ENCODE data around the gene TBC1D22A. TPM values are rescaled to one million over a fixed set of nuclear protein-coding genes. Genes with fewer than 3 reads are reported as not detected.

TBC1D22A gene
- total and polyA plus RNA-seq, 2 experiments from 2014 or later: 9.6 to 13.3 TPM

DNA sequence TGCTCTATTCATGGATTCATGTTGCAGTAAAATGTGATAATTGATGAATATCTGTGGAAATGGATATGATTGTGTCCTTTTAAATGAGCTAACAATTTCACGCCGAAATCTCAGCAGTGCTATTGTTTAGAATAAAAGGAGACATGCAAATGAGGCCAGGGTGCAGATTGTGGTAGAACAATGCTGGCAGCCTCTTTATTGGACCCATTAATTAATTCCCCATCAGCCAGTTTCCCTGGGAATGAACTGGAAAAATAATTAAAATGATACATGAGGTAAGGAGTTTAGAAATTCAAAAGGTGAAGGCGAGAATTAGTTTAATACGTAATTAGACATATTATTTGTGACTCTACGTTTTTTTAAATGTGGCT lies 306.2 kb downstream of the TBC1D22A start:
- Mint-ChIP-seq H3K9me3 (no peaks in the 10 kb centered on the region), H3K27ac (no peak overlapping the region), H3K36me3 (ENCODE audit: low read depth) (no peaks in the 10 kb centered on the region), H3K4me3 (no peak overlapping the region), H3K4me1 (peaks cover 5% of the 10 kb centered on the region; the same call in 1 of the 3 replicates), H3K27me3 (ENCODE audit: insufficient read depth, low read depth, poor library complexity) (peaks cover 4% of the 10 kb centered on the region)
- no peaks in the 10 kb centered on the region for H3K4me1 ChIP-seq (ENCODE audit: insufficient read depth)
- DNase-seq (ENCODE audit: low spot score) (no peak), ATAC-seq (no peak)
- no peaks in the 10 kb centered on the region; the same call in 1 of the 2 replicates for H3K79me2 ChIP-seq (replicated peaks; ENCODE audit: insufficient read depth)
- no peaks in the 10 kb centered on the region for H3K36me3 ChIP-seq (ENCODE audit: insufficient read depth)
- H3F3A ChIP-seq (replicated peaks; ENCODE audit: low read depth): no peaks in the 10 kb centered on the region
- H3K4me3 ChIP-seq: no peak overlapping the region
- no peaks in the 10 kb centered on the region for H3K9me2 ChIP-seq (ENCODE audit: insufficient read depth)
- TF ChIP-seq, protein P1, sequence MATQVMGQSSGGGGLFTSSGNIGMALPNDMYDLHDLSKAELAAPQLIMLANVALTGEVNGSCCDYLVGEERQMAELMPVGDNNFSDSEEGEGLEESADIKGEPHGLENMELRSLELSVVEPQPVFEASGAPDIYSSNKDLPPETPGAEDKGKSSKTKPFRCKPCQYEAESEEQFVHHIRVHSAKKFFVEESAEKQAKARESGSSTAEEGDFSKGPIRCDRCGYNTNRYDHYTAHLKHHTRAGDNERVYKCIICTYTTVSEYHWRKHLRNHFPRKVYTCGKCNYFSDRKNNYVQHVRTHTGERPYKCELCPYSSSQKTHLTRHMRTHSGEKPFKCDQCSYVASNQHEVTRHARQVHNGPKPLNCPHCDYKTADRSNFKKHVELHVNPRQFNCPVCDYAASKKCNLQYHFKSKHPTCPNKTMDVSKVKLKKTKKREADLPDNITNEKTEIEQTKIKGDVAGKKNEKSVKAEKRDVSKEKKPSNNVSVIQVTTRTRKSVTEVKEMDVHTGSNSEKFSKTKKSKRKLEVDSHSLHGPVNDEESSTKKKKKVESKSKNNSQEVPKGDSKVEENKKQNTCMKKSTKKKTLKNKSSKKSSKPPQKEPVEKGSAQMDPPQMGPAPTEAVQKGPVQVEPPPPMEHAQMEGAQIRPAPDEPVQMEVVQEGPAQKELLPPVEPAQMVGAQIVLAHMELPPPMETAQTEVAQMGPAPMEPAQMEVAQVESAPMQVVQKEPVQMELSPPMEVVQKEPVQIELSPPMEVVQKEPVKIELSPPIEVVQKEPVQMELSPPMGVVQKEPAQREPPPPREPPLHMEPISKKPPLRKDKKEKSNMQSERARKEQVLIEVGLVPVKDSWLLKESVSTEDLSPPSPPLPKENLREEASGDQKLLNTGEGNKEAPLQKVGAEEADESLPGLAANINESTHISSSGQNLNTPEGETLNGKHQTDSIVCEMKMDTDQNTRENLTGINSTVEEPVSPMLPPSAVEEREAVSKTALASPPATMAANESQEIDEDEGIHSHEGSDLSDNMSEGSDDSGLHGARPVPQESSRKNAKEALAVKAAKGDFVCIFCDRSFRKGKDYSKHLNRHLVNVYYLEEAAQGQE (IDR thresholded peaks at IDR 0.05; ENCODE audit: unreplicated experiment): no peak
- no peak for TF ChIP-seq ZNF114 (CRISPR knock-in tag; IDR thresholded peaks at IDR 0.05)
- no peak for TF ChIP-seq EZH2 (IDR thresholded peaks at IDR 0.05; ENCODE audit: low read depth, unreplicated experiment)
- H4K20me1 ChIP-seq (replicated peaks; ENCODE audit: insufficient read depth): no peaks in the 10 kb centered on the region
- no peak overlapping the region for H3K27ac ChIP-seq (ENCODE audit: low read depth)
- H3K4me2 ChIP-seq: no peak overlapping the region
- no peak overlapping the region for H2AFZ ChIP-seq
- no peaks in the 10 kb centered on the region for H3K27me3 ChIP-seq (ENCODE audit: insufficient read depth)

DNA sequence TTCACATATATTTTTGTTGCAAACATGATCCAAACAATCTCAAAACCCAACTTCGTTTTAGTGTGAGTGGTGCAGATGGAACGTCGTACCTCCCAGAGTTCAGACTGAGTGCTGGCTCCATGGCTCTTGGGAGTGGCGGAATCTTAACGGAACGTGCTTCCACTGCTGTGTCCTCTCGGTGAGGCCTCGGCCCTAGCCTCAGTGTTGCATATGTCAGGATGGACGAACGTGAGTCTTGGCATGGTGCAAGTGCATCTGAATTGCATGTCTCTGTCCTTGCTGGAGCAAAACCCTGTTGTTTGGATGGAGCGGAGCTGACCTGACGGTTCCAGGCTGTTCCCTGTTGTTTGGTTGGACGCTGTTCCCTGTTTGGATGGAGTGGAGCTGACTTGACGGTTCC lies 306.8 kb downstream of the TBC1D22A start:
- ATAC-seq: no peak
- H3K4me3 Mint-ChIP-seq: no peak overlapping the region
- no peak overlapping the region; the same call in 1 of the 2 replicates for H3K27ac Mint-ChIP-seq
- TF ChIP-seq, protein P2, sequence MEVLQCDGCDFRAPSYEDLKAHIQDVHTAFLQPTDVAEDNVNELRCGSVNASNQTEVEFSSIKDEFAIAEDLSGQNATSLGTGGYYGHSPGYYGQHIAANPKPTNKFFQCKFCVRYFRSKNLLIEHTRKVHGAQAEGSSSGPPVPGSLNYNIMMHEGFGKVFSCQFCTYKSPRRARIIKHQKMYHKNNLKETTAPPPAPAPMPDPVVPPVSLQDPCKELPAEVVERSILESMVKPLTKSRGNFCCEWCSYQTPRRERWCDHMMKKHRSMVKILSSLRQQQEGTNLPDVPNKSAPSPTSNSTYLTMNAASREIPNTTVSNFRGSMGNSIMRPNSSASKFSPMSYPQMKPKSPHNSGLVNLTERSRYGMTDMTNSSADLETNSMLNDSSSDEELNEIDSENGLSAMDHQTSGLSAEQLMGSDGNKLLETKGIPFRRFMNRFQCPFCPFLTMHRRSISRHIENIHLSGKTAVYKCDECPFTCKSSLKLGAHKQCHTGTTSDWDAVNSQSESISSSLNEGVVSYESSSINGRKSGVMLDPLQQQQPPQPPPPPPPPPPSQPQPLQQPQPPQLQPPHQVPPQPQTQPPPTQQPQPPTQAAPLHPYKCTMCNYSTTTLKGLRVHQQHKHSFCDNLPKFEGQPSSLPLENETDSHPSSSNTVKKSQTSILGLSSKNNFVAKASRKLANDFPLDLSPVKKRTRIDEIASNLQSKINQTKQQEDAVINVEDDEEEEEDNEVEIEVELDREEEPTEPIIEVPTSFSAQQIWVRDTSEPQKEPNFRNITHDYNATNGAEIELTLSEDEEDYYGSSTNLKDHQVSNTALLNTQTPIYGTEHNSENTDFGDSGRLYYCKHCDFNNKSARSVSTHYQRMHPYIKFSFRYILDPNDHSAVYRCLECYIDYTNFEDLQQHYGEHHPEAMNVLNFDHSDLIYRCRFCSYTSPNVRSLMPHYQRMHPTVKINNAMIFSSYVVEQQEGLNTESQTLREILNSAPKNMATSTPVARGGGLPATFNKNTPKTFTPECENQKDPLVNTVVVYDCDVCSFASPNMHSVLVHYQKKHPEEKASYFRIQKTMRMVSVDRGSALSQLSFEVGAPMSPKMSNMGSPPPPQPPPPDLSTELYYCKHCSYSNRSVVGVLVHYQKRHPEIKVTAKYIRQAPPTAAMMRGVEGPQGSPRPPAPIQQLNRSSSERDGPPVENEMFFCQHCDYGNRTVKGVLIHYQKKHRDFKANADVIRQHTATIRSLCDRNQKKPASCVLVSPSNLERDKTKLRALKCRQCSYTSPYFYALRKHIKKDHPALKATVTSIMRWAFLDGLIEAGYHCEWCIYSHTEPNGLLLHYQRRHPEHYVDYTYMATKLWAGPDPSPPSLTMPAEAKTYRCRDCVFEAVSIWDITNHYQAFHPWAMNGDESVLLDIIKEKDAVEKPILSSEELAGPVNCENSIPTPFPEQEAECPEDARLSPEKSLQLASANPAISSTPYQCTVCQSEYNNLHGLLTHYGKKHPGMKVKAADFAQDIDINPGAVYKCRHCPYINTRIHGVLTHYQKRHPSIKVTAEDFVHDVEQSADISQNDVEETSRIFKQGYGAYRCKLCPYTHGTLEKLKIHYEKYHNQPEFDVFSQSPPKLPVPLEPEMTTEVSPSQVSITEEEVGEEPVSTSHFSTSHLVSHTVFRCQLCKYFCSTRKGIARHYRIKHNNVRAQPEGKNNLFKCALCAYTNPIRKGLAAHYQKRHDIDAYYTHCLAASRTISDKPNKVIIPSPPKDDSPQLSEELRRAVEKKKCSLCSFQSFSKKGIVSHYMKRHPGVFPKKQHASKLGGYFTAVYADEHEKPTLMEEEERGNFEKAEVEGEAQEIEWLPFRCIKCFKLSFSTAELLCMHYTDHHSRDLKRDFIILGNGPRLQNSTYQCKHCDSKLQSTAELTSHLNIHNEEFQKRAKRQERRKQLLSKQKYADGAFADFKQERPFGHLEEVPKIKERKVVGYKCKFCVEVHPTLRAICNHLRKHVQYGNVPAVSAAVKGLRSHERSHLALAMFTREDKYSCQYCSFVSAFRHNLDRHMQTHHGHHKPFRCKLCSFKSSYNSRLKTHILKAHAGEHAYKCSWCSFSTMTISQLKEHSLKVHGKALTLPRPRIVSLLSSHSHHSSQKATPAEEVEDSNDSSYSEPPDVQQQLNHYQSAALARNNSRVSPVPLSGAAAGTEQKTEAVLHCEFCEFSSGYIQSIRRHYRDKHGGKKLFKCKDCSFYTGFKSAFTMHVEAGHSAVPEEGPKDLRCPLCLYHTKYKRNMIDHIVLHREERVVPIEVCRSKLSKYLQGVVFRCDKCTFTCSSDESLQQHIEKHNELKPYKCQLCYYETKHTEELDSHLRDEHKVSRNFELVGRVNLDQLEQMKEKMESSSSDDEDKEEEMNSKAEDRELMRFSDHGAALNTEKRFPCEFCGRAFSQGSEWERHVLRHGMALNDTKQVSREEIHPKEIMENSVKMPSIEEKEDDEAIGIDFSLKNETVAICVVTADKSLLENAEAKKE (CRISPR knock-in tag; IDR thresholded peaks at IDR 0.05): no peak
- TF ChIP-seq JUNB (IDR thresholded peaks at IDR 0.05; ENCODE audit: unreplicated experiment) (no peak), POLR2AphosphoS5 (IDR thresholded peaks at IDR 0.05; ENCODE audit: low read depth) (no peak), CREB1 (CRISPR knock-in tag; IDR thresholded peaks at IDR 0.05; ENCODE audit: low read depth) (no peak), ZNF331 (CRISPR knock-in tag; IDR thresholded peaks at IDR 0.05; ENCODE audit: low read depth) (no peak)
- TF ChIP-seq, protein P1 (IDR thresholded peaks at IDR 0.05; ENCODE audit: unreplicated experiment): no peak

More for the DNA sequence above, 306.8 kb downstream of the TBC1D22A start:
- H3K4me1 Mint-ChIP-seq: peaks cover 5% of the 10 kb centered on the region; the same call in 1 of the 3 replicates
- H3K9me3 Mint-ChIP-seq: peaks cover 2% of the 10 kb centered on the region; the same call in 1 of the 3 replicates
- Histone ChIP-seq H3K4me2 (no peak overlapping the region), H3K27me3 (ENCODE audit: insufficient read depth) (no peaks in the 10 kb centered on the region), H3K27ac (ENCODE audit: low read depth) (no peak overlapping the region), H3K9me2 (ENCODE audit: insufficient read depth) (no peaks in the 10 kb centered on the region), H3K79me2 (replicated peaks; ENCODE audit: insufficient read depth) (no peaks in the 10 kb centered on the region; the same call in 1 of the 2 replicates), H4K20me1 (replicated peaks; ENCODE audit: insufficient read depth) (no peaks in the 10 kb centered on the region), H3K36me3 (ENCODE audit: insufficient read depth) (no peaks in the 10 kb centered on the region), H3F3A (replicated peaks; ENCODE audit: low read depth) (no peaks in the 10 kb centered on the region), H3K4me3 (no peak overlapping the region), H2AFZ (no peak overlapping the region), H3K4me1 (ENCODE audit: insufficient read depth) (no peaks in the 10 kb centered on the region)
- no peaks in the 10 kb centered on the region for H3K36me3 Mint-ChIP-seq (ENCODE audit: low read depth)
- DNase-seq (ENCODE audit: low spot score): no peak
- H3K27me3 Mint-ChIP-seq (ENCODE audit: insufficient read depth, low read depth, poor library complexity): peaks cover 4% of the 10 kb centered on the region
